ENCODE measurements around the gene PLPPR2.

DNA sequence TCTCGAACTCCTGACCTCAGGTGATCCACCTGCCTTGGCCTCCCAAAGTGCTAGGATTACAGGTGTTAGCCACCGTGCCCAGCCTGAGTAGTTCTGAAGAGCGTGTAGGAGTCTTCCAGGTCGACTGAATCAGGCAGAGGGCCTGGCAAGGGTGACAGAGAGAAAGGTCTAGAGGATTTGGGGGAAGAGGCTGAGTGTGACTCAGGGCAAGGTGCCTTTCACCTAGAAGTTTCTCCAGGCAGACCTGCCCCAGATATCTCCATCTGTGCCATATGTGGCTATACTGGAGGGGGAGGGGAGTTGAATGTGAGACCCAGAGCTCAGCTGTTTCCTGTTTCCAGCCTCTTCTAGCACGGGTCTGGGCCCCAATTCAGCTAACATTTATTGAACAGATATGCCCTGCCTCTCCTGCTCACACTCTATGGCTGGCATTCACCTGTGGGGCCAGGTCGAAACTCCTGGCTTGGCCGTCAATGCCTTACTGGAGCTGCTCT, 7.6 kb upstream of the PLPPR2 start:
- TF ChIP-seq, protein P1, sequence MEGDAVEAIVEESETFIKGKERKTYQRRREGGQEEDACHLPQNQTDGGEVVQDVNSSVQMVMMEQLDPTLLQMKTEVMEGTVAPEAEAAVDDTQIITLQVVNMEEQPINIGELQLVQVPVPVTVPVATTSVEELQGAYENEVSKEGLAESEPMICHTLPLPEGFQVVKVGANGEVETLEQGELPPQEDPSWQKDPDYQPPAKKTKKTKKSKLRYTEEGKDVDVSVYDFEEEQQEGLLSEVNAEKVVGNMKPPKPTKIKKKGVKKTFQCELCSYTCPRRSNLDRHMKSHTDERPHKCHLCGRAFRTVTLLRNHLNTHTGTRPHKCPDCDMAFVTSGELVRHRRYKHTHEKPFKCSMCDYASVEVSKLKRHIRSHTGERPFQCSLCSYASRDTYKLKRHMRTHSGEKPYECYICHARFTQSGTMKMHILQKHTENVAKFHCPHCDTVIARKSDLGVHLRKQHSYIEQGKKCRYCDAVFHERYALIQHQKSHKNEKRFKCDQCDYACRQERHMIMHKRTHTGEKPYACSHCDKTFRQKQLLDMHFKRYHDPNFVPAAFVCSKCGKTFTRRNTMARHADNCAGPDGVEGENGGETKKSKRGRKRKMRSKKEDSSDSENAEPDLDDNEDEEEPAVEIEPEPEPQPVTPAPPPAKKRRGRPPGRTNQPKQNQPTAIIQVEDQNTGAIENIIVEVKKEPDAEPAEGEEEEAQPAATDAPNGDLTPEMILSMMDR (conservative IDR thresholded peaks at IDR 0.05) = no peak
- no peak for TF ChIP-seq EZH2 (IDR thresholded peaks at IDR 0.05; ENCODE audit: low read depth)

All from PC-9 (cell line).